Parathyroid adenoma (tissue), 2 donors: ENCODE results near the gene PCBP4.

Experiments
- H2AFZ ChIP-seq: fragments of 300-600 bp; sonication (generic); one replicate; pipeline ENCODE4 v1.7.0; 2017; ENCODE audit warnings: antibody characterized with exemption, mild to moderate bottlenecking
- H3K27ac ChIP-seq: fragments of 300-600 bp; sonication (generic); one replicate; pipeline ENCODE4 v1.7.0; 2017
- H3K27me3 ChIP-seq: fragments of 300-600 bp; sonication (generic); one replicate; pipeline ENCODE4 v1.7.0; 2017; ENCODE audit warnings: low read length; ENCODE audit not compliant: control insufficient read depth, insufficient read depth
- H3K36me3 ChIP-seq: fragments of 300-600 bp; sonication (generic); one replicate; pipeline ENCODE4 v1.7.0; 2017; ENCODE audit warnings: low read length; ENCODE audit not compliant: control insufficient read depth, insufficient read depth
- H3K4me1 ChIP-seq: fragments of 300-600 bp; sonication (generic); one replicate; pipeline ENCODE4 v1.7.0; 2017; ENCODE audit warnings: control low read depth
- H3K4me2 ChIP-seq: fragments of 300-600 bp; sonication (generic); one replicate; pipeline ENCODE4 v1.7.0; 2017; ENCODE audit warnings: low read length
- H3K4me3 ChIP-seq: fragments of 300-600 bp; sonication (generic); one replicate; pipeline ENCODE4 v1.7.0; 2017; ENCODE audit warnings: low read depth, low read length
- H3K79me2 ChIP-seq: fragments of 300-600 bp; sonication (generic); one replicate; pipeline ENCODE4 v1.7.0; 2017; ENCODE audit warnings: control low read depth
- H3K9ac ChIP-seq: fragments of 300-600 bp; sonication (generic); one replicate; pipeline ENCODE4 v1.7.0; 2017; ENCODE audit warnings: mild to moderate bottlenecking
- H3K9me3 ChIP-seq: fragments of 300-600 bp; sonication (generic); one replicate; pipeline ENCODE4 v1.7.0; 2017; ENCODE audit warnings: low read length; ENCODE audit not compliant: control insufficient read depth
- TF ChIP-seq, protein P1 (sequence below): fragments of 300-600 bp; sonication (generic); IDR thresholded peaks from one replicate; pipeline ENCODE4 v1.7.0; 2017; ENCODE audit warnings: antibody characterized with exemption, mild to moderate bottlenecking
- donor health status: primary hyperparathyroidism.

Gene PCBP4

DNA sequence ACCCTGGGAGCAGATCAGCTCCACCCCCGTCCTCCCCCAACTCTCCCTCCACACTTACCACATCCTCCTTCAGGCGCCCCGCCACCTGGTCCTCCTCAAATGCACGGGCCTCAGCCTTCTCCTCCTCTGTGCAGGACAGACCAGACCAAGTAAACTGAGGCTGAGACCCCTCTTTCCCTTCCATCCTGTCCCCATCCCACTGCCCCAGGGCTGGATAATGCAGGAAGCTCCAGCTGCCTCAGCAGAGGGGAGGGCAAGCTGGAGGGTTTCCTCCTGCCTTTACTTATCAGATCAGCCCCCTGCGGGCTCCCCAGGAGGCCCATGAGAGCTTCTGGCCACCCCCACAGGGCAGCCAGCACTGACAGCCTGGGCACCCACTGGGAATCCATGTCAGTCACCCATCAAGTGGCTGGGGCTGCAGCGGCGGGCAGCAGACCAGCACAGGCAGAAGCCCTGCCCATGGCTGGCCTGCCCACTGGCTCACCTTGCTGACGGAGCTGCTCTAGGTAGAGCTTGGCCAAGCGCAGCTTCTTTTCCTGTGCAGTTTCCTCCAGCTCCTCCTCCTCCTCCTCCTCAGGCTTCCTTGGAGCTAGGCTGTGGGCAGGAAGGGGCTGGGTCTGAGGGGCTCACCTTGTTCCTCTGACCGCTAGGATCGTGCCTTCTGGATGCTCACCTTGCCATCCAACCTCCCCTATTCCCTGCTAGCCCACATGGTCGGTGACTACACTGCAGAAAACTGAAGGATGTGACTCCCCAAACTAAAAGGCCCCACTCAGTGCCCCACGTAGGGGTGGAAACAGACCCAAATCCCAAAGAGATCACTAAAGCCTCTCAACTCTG lies 29.4 kb downstream of the PCBP4 start:
- TF ChIP-seq, protein P1, sequence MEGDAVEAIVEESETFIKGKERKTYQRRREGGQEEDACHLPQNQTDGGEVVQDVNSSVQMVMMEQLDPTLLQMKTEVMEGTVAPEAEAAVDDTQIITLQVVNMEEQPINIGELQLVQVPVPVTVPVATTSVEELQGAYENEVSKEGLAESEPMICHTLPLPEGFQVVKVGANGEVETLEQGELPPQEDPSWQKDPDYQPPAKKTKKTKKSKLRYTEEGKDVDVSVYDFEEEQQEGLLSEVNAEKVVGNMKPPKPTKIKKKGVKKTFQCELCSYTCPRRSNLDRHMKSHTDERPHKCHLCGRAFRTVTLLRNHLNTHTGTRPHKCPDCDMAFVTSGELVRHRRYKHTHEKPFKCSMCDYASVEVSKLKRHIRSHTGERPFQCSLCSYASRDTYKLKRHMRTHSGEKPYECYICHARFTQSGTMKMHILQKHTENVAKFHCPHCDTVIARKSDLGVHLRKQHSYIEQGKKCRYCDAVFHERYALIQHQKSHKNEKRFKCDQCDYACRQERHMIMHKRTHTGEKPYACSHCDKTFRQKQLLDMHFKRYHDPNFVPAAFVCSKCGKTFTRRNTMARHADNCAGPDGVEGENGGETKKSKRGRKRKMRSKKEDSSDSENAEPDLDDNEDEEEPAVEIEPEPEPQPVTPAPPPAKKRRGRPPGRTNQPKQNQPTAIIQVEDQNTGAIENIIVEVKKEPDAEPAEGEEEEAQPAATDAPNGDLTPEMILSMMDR: no peak
- H3K36me3 ChIP-seq: no peaks in the 10 kb centered on the region

DNA sequence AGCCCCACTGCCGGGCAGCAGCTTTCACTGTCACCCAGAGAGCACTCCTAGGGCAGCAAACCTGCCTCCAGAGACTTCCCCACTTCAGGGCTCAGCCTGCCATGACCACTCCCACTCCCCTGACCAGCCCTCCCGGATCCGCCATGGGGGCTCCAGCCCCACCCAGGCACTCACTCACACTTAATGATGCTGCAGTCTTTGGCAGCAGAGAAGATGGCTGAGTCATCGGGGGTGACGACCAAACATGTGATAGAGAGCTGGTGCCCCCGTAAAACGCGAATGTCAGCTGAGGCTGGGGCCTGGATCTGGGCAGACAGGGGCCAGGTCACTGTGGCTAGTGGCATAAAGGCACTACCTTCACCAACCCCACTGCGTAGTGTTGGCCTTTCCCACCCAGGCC lies 30.2 kb downstream of the PCBP4 start:
- no peaks in the 10 kb centered on the region for H3K36me3 ChIP-seq
- TF ChIP-seq, protein P1: no peak

More for the DNA sequence above, 29.4 kb downstream of the PCBP4 start:
- H3K9ac ChIP-seq: no peak overlapping the region
- no peak overlapping the region for H2AFZ ChIP-seq
- peaks cover 5% of the 10 kb centered on the region for H3K4me1 ChIP-seq
- no peaks in the 10 kb centered on the region for H3K9me3 ChIP-seq
- no peak overlapping the region for H3K27ac ChIP-seq
- no peak overlapping the region for H3K4me3 ChIP-seq
- no peaks in the 10 kb centered on the region for H3K79me2 ChIP-seq
- H3K4me2 ChIP-seq: no peak overlapping the region
- H3K27me3 ChIP-seq: no peaks in the 10 kb centered on the region

DNA sequence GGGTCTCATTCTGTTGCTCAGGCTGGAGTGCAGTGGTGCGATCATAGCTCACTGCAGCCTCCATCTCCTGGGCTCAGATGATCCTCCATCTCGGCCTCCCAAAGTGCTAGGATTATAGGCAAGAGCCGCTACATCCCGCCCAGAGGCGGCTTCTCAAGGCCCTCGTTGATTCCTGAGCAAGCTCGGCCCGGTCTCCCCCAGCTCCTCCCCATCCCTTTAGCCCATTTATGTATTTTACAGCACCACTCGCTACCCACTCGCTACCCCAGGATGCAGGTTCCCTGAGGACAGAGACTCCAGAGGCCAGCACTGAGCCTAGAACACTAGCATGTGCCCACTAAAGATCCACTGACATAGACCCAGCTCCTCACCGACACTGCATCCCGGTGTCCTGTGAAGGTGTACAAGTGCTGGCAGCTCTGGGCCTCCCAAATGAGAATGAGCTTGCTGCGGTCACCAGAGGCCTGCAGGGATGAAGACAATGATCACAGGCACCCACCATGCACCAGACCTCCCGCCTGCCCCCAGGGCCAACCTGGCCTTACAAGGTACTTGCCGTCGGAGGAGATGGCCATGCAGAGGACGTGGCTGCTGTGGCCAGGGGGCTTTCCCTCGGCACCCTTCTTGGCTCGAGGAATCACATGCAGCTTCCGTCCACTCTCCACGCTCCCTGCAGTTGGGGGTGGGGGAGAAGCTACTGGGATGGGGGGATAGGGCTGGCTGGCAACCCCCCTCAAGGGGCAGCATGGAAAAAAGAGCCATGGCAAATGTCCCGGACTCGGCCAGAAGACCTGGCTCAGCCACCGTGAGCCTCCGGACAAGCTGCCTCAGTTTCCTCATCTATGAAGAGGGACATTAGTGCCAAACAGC lies 31.1 kb downstream of the PCBP4 start:
- H3K27me3 ChIP-seq: no peaks in the 10 kb centered on the region
- H3K4me1 ChIP-seq: no peaks in the 10 kb centered on the region
- H3K79me2 ChIP-seq: no peaks in the 10 kb centered on the region
- no peak overlapping the region for H2AFZ ChIP-seq
- H3K27ac ChIP-seq: no peak overlapping the region
- no peak overlapping the region for H3K4me3 ChIP-seq
- H3K9ac ChIP-seq: no peak overlapping the region
- H3K36me3 ChIP-seq: no peaks in the 10 kb centered on the region
- TF ChIP-seq, protein P1: no peak
- H3K4me2 ChIP-seq: no peak overlapping the region
- no peaks in the 10 kb centered on the region for H3K9me3 ChIP-seq

More for the DNA sequence above, 30.2 kb downstream of the PCBP4 start:
- no peak overlapping the region for H3K9ac ChIP-seq
- H2AFZ ChIP-seq: no peak overlapping the region
- H3K9me3 ChIP-seq: no peaks in the 10 kb centered on the region
- H3K27me3 ChIP-seq: no peaks in the 10 kb centered on the region
- no peaks in the 10 kb centered on the region for H3K79me2 ChIP-seq
- H3K27ac ChIP-seq: no peak overlapping the region
- no peaks in the 10 kb centered on the region for H3K4me1 ChIP-seq
- H3K4me3 ChIP-seq: no peak overlapping the region
- no peak overlapping the region for H3K4me2 ChIP-seq

DNA sequence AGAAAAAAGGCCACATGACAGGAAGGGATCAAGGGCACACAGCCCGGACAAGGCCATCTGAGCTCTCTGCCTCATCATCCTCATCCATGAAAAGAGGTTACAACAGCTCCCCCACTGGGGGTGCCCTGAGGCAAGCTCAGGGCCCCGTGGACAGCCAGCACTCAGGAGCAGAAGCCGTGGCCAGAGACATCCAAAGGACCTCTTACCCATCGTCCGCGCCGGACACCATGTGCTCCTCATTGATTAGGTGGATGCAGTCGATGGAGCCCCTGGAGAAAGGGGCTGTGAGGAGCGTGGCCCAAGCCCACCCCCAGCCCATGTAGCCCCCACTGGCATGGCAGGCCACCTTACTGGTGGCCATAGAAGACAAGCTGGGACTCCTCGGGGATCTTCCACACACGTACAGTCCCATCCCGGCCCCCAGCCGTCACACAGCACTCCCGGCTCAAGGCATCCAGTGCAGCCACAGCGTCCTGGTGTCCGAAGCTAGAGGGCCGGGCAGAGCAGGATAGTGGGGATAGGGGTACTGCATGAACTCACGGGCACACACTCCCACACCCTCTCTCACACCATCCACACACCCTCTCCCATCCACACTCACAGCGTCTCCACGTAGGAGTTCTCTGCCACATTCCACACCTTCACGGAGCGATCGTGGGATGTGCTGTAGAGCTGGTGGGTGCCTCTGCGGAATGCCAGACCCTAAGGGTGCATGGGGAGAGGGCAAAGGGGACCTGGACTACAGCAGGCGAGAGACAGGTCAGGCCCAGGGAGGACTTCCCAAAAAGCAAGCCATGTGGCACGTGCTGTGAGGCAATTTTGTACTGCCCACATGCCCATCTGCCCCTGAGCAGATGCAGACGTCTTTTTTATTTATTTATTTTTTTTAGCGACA lies 32.0 kb downstream of the PCBP4 start:
- Histone ChIP-seq H3K79me2 (no peaks in the 10 kb centered on the region), H3K27me3 (no peaks in the 10 kb centered on the region), H2AFZ (no peak overlapping the region), H3K27ac (no peak overlapping the region), H3K9ac (no peak overlapping the region), H3K4me1 (no peaks in the 10 kb centered on the region), H3K9me3 (no peaks in the 10 kb centered on the region), H3K4me3 (no peak overlapping the region), H3K36me3 (no peaks in the 10 kb centered on the region), H3K4me2 (no peak overlapping the region)
- TF ChIP-seq, protein P1: no peak
